HFFc6 (cell line): ENCODE measurements around the gene DHRS7B. TPM values are rescaled to one million over a fixed set of nuclear protein-coding genes. Genes with fewer than 3 reads are reported as not detected.
"Not testable (repeated sequence)": the region's sequence is repeated elsewhere in the genome, so short reads cannot be mapped to it uniquely, and the experiment has no call there.

Experiments
- DNase-seq: peaks from one replicate; pipeline ENCODE4 v3.0.0-alpha.2; 2018
- H3K27ac Mint-ChIP-seq: 2 replicates; pipeline ENCODE4 v1.8.0; 2020; ENCODE audit warnings: mild to moderate bottlenecking, mixed read lengths
- H3K27me3 Mint-ChIP-seq: 2 replicates; pipeline ENCODE4 v1.8.0; 2021; ENCODE audit warnings: mild to moderate bottlenecking, moderate library complexity, mixed read lengths; ENCODE audit not compliant: insufficient read depth
- H3K36me3 Mint-ChIP-seq: 2 replicates; pipeline ENCODE4 v1.8.0; 2021; ENCODE audit warnings: low read depth, mixed read lengths
- H3K4me1 Mint-ChIP-seq: 2 replicates; pipeline ENCODE4 v1.8.0; 2020; ENCODE audit warnings: low read depth, mixed read lengths
- H3K4me3 Mint-ChIP-seq: 2 replicates; pipeline ENCODE4 v1.8.0; 2020; ENCODE audit warnings: mild to moderate bottlenecking, moderate library complexity, mixed read lengths
- H3K9me3 Mint-ChIP-seq: 2 replicates; pipeline ENCODE4 v1.8.0; 2020; ENCODE audit warnings: mild to moderate bottlenecking, mixed read lengths
- CTCF ChIP-seq: fragments of 200-600 bp; sonication (generic); IDR thresholded peaks from 2 replicates; pipeline ENCODE4 v1.5.0; 2021; ENCODE audit warnings: antibody characterized with exemption, mild to moderate bottlenecking
- total RNA-seq, 6 experiments: library from RNA; stranded (reverse); fragmentation: NEBNext Ultra II Directional; extraction: Animal tissue kit (Norgen Biotek cat#: 25700); gene quantifications; 2 replicates in 1 of 6; 3 replicates in 5 of 6; pipeline ENCODE4 v1.2.3, GENCODE V29; 2021

DHRS7B gene
- total RNA-seq, 6 experiments from 2014 or later = 12.3 to 20.8 (median 14.7) TPM

GRCh38 chr17:21082001-21082436, 44.7 kb upstream of the DHRS7B start:
- Mint-ChIP-seq H3K9me3 (peaks cover 8% of the 10 kb centered on the region; the same call in 1 of the 2 replicates), H3K36me3 (no peaks in the 10 kb centered on the region), H3K27me3 (peaks cover 23% of the 10 kb centered on the region), H3K4me1 (no peaks in the 10 kb centered on the region), H3K4me3 (0 out of 2 replicates have a peak overlapping the region, but pooled peaks have one; percentile 13), H3K27ac (no peak overlapping the region)
- DNase-seq = no peak
- TF ChIP-seq CTCF = no peak

GRCh38 chr17:21085280-21085679, 41.5 kb upstream of the DHRS7B start:
- Mint-ChIP-seq H3K27me3 (peaks cover 17% of the 10 kb centered on the region), H3K4me1 (peaks cover 14% of the 10 kb centered on the region)
- not testable (repeated sequence) for H3K27ac Mint-ChIP-seq, H3K9me3 Mint-ChIP-seq, H3K36me3 Mint-ChIP-seq, DNase-seq, H3K4me3 Mint-ChIP-seq

GRCh38 chr17:21085707-21086106, 41.1 kb upstream of the DHRS7B start:
- peaks cover 14% of the 10 kb centered on the region for H3K4me1 Mint-ChIP-seq
- H3K27me3 Mint-ChIP-seq = peaks cover 19% of the 10 kb centered on the region
- DNase-seq = no peak
- no peaks in the 10 kb centered on the region for H3K36me3 Mint-ChIP-seq
- peaks cover 8% of the 10 kb centered on the region; the same call in 1 of the 2 replicates for H3K9me3 Mint-ChIP-seq
- no peak overlapping the region for H3K4me3 Mint-ChIP-seq
- H3K27ac Mint-ChIP-seq = no peak overlapping the region
- no peak for TF ChIP-seq CTCF

- H3K9me3 Mint-ChIP-seq = peaks cover 8% of the 10 kb centered on the region; the same call in 1 of the 2 replicates
- DNase-seq = peak; percentile 71
- H3K27me3 Mint-ChIP-seq = peaks cover 15% of the 10 kb centered on the region
- peaks cover 14% of the 10 kb centered on the region for H3K4me1 Mint-ChIP-seq
- H3K4me3 Mint-ChIP-seq = no peak overlapping the region
- no peak for TF ChIP-seq CTCF
- no peaks in the 10 kb centered on the region for H3K36me3 Mint-ChIP-seq
- no peak overlapping the region for H3K27ac Mint-ChIP-seq
Observed at GRCh38 chr17:21089145-21089544, 37.6 kb upstream of the DHRS7B start.

- peaks cover 14% of the 10 kb centered on the region for H3K4me1 Mint-ChIP-seq
- no peaks in the 10 kb centered on the region for H3K36me3 Mint-ChIP-seq
- no peak for DNase-seq
- peaks cover 1% of the 10 kb centered on the region; the same call in 1 of the 2 replicates for H3K9me3 Mint-ChIP-seq
- TF ChIP-seq CTCF = no peak
- H3K27me3 Mint-ChIP-seq = peaks cover 12% of the 10 kb centered on the region
- H3K4me3 Mint-ChIP-seq = no peak overlapping the region
- H3K27ac Mint-ChIP-seq = no peak overlapping the region
Observed at GRCh38 chr17:21089933-21090901, 36.5 kb upstream of the DHRS7B start.
